ENCODE results near the gene FAM3A. TPM values are rescaled to one million over a fixed set of nuclear protein-coding genes. Genes with fewer than 3 reads are reported as not detected.
"Not testable (repeated sequence)": the region's sequence is repeated elsewhere in the genome, so short reads cannot be mapped to it uniquely, and the experiment has no call there.

The FAM3A gene
- total RNA-seq, 4 donors from 2014 or later = 40.9 to 76.5 (median 55.7) TPM

DNA sequence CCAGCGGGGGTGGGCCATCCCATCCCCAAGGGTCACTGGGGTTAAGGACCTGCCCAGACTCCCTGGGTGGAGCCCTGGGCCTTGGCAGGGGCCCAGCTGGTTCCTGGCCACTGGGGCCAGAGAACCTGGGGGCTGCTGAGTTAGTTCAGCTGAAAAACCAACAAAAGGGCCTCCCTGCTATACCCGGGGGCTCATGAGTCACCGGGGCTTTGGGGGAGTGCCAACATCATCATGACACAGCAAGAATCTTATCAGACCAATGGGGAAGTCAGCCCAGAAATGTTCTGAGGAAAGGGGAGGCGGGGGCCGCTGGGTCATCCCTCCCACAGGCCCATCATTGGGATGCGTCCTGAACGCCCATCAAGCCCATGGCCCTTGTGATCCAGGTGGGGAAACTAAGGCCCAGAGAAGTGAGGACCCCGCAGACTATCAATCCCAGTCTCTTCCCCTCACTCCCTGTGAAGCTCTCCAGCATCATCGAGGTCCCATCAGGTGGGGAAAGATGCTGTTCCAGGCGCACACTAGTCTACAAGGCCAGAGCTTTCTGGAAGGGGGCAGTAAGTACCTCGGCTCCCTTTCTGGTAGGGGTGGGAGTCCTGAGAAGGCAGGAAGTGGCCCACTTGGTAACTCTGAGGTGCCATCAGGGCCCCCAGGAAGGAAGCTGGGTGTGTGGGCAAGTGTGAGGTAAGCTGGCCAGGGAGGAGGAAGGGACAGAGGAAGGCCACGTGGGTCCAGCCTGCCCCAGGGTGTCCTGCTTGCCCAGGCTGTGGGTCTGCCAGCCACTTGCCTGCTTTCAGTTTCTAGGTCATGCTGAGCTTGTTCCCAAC lies 26.1 kb upstream of the FAM3A start:
- H3K27me3 ChIP-seq = no peaks in the 10 kb centered on the region
- no peaks in the 10 kb centered on the region for H3K9me3 ChIP-seq
- H3K4me3 ChIP-seq = peak overlapping the region in 1 of 4 donors; percentile 12
- peak; percentile 70 to 75 for DNase-seq (ENCODE audit: low spot score in 2 of 2)
- H3K4me1 ChIP-seq = peaks cover 0 to 42% (median 6%) of the 10 kb centered on the region in 4 donors
- no peaks in the 10 kb centered on the region for H3K36me3 ChIP-seq
- TF ChIP-seq CTCF (IDR thresholded peaks at IDR 0.05) = no peak
- TF ChIP-seq POLR2A (IDR thresholded peaks at IDR 0.05) = no peak
- peak overlapping the region; percentile 45 to 88 (median 77) for H3K27ac ChIP-seq
- 41 to 60% methylated on average over 8 to 12 of the region's 12 CpGs for WGBS, 2 donors

GRCh38 chrX:154541589-154541895 lies 25.5 kb upstream of the FAM3A start:
- peaks cover 0 to 42% (median 6%) of the 10 kb centered on the region in 4 donors for H3K4me1 ChIP-seq
- no peaks in the 10 kb centered on the region for H3K36me3 ChIP-seq
- H3K9me3 ChIP-seq = no peaks in the 10 kb centered on the region
- peak overlapping the region in 3 of 4 donors; percentile 71 to 88 (median 83) for H3K27ac ChIP-seq
- no peak for DNase-seq (ENCODE audit: low spot score in 2 of 2)
- 59% methylated on average over 5 of the region's 5 CpGs; no CpG with 5 or more reads in 1 of the 2 donors for WGBS, 2 donors
- TF ChIP-seq POLR2A (IDR thresholded peaks at IDR 0.05) (no peak), EP300 (IDR thresholded peaks at IDR 0.05) (no peak), CTCF (IDR thresholded peaks at IDR 0.05) (no peak)
- no peaks in the 10 kb centered on the region for H3K27me3 ChIP-seq
- H3K4me3 ChIP-seq = no peak overlapping the region

GRCh38 chrX:154540897-154541535 lies 25.0 kb upstream of the FAM3A start:
- H3K4me1 ChIP-seq = peaks cover 0 to 39% (median 4%) of the 10 kb centered on the region in 4 donors
- TF ChIP-seq CTCF (IDR thresholded peaks at IDR 0.05) = no peak
- H3K9me3 ChIP-seq = no peaks in the 10 kb centered on the region
- H3K36me3 ChIP-seq = no peaks in the 10 kb centered on the region
- H3K4me3 ChIP-seq = no peak overlapping the region
- H3K27me3 ChIP-seq = no peaks in the 10 kb centered on the region
- no peak for DNase-seq (ENCODE audit: low spot score in 2 of 2)
- peak overlapping the region in 3 of 4 donors; percentile 71 to 88 (median 83) for H3K27ac ChIP-seq
- 84 to 85% methylated on average over 9 to 19 of the region's 19 CpGs for WGBS, 2 donors

DNA sequence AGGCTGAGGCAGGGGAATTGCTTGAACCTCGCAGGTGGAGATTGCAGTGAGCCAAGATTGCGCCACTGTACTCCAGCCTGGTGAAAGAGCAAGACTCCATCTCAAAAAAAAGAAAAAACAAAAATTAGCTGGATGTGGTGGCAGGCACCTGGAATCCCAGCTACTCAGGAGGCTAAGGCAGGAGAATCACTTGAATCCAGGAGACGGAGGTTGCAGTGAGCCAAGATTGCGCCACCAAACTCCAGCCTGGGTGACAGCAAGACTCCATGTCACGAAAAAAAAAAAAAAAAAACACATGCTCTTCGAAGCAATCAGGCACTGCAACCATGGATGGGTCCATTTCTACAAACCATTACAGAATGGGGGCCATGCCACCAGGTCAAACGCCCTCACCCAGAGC lies 24.3 kb upstream of the FAM3A start:
- H3K4me1 ChIP-seq = peaks cover 0 to 33% (median 2%) of the 10 kb centered on the region in 4 donors
- not testable (repeated sequence) for H3K27ac ChIP-seq; H3K36me3 ChIP-seq; DNase-seq (ENCODE audit: low spot score in 2 of 2); H3K27me3 ChIP-seq; H3K4me3 ChIP-seq; H3K9me3 ChIP-seq
- WGBS, 2 donors = 83 to 94% methylated on average over 7 of the region's 7 CpGs

DNA sequence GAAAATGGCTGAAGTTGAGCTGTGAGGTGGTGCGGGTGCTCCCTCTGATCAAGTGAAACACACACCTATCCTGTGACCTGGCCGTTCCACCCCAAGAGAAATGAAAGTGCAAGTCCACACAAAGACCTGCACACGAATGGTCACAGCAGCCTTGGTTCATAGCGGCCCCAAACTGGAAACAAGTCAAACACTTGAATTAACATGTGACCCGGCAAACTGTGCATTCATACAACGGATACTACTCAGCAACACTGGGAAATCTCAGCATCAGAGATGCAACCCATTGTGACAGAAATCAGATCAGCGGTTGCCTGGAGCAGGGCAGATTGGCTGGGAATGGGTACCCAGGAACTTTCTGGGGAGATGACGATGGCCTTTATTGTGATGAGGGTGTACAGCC lies 23.0 kb upstream of the FAM3A start:
- Histone ChIP-seq H3K27me3 (no peaks in the 10 kb centered on the region), H3K36me3 (no peaks in the 10 kb centered on the region), H3K4me1 (peaks cover 0 to 35% (median 4%) of the 10 kb centered on the region in 4 donors), H3K9me3 (no peaks in the 10 kb centered on the region), H3K4me3 (no peak overlapping the region), H3K27ac (no peak overlapping the region)
- TF ChIP-seq EP300 (IDR thresholded peaks at IDR 0.05) = no peak
- no peak for TF ChIP-seq POLR2A (IDR thresholded peaks at IDR 0.05)
- no peak for TF ChIP-seq CTCF (IDR thresholded peaks at IDR 0.05)
- WGBS, 2 donors = 52 to 75% methylated on average over 8 of the region's 8 CpGs
- no peak for DNase-seq (ENCODE audit: low spot score in 2 of 2)

Data from tibial nerve (tissue), 4 donors.